Subcutaneous abdominal adipose tissue (tissue), 5 donors: ENCODE data around the gene TOR2A.

Experiments used
- H3K27ac ChIP-seq: one replicate; pipeline ENCODE4 v1.7.0; 2013; ENCODE audit warnings: low read depth, mild to moderate bottlenecking, inconsistent platforms, low read length, moderate library complexity
- H3K27me3 ChIP-seq, 5 donors: one replicate each; pipeline ENCODE4 v1.7.0; 2013; ENCODE audit warnings: low read length in 5 of 5, inconsistent platforms in 1 of 5; ENCODE audit not compliant: control insufficient read depth in 5 of 5, insufficient read depth in 4 of 5
- H3K36me3 ChIP-seq, 5 donors: one replicate each; pipeline ENCODE4 v1.7.0; 2013; ENCODE audit warnings: low read length in 5 of 5; ENCODE audit not compliant: control insufficient read depth in 5 of 5, insufficient read depth in 5 of 5
- H3K4me1 ChIP-seq, 5 donors: one replicate each; pipeline ENCODE4 v1.7.0; 2013; ENCODE audit warnings: low read length in 5 of 5, mild to moderate bottlenecking in 3 of 5, moderate library complexity in 1 of 5; ENCODE audit not compliant: control insufficient read depth in 5 of 5, insufficient read depth in 5 of 5
- H3K4me3 ChIP-seq, 5 donors: one replicate each; pipeline ENCODE4 v1.7.0; 2013; ENCODE audit warnings: low read length in 5 of 5, low read depth in 1 of 5
- H3K9ac ChIP-seq, 5 donors: one replicate each; pipeline ENCODE4 v1.7.0; 2013; ENCODE audit warnings: low read length in 5 of 5, mild to moderate bottlenecking in 4 of 5, moderate library complexity in 3 of 5
- H3K9me3 ChIP-seq, 5 donors: one replicate each; pipeline ENCODE4 v1.7.0; 2013; ENCODE audit warnings: low read length in 5 of 5; ENCODE audit not compliant: control insufficient read depth in 5 of 5
- donor health status: healthy.
- donor health status: healthy.
- donor health status: healthy.
- donor health status: healthy.
- donor health status: healthy.

Gene TOR2A

GRCh38 chr9:127722055-127722745 lies 12.9 kb downstream of the TOR2A start:
- Histone ChIP-seq H3K9ac (no peak overlapping the region), H3K36me3 (no peaks in the 10 kb centered on the region), H3K9me3 (no peaks in the 10 kb centered on the region), H3K4me3 (no peak overlapping the region), H3K27ac (no peak overlapping the region), H3K4me1 (peaks cover 0 to 22% (median 15%) of the 10 kb centered on the region in 5 donors), H3K27me3 (no peaks in the 10 kb centered on the region)

- Histone ChIP-seq H3K9ac (no peak overlapping the region), H3K27me3 (no peaks in the 10 kb centered on the region), H3K4me3 (no peak overlapping the region), H3K4me1 (peaks cover 0 to 22% (median 15%) of the 10 kb centered on the region in 5 donors), H3K36me3 (no peaks in the 10 kb centered on the region), H3K27ac (no peak overlapping the region), H3K9me3 (no peaks in the 10 kb centered on the region)
These were observed 13.7 kb downstream of the TOR2A start for GRCh38 chr9:127721391-127721821.

GRCh38 chr9:127720865-127721227 lies 14.2 kb downstream of the TOR2A start:
- no peak overlapping the region for H3K4me3 ChIP-seq
- H3K27ac ChIP-seq, result no peak overlapping the region
- peaks cover 0 to 27% (median 21%) of the 10 kb centered on the region in 5 donors for H3K4me1 ChIP-seq
- no peaks in the 10 kb centered on the region for H3K27me3 ChIP-seq
- H3K9me3 ChIP-seq, result no peaks in the 10 kb centered on the region
- no peak overlapping the region for H3K9ac ChIP-seq
- no peaks in the 10 kb centered on the region for H3K36me3 ChIP-seq

- Histone ChIP-seq H3K4me3 (no peak overlapping the region), H3K9me3 (no peaks in the 10 kb centered on the region), H3K36me3 (no peaks in the 10 kb centered on the region), H3K9ac (no peak overlapping the region), H3K27ac (no peak overlapping the region), H3K27me3 (no peaks in the 10 kb centered on the region), H3K4me1 (peaks cover 0 to 29% (median 22%) of the 10 kb centered on the region in 5 donors)
These were observed 14.8 kb downstream of the TOR2A start for GRCh38 chr9:127720031-127720864.

DNA sequence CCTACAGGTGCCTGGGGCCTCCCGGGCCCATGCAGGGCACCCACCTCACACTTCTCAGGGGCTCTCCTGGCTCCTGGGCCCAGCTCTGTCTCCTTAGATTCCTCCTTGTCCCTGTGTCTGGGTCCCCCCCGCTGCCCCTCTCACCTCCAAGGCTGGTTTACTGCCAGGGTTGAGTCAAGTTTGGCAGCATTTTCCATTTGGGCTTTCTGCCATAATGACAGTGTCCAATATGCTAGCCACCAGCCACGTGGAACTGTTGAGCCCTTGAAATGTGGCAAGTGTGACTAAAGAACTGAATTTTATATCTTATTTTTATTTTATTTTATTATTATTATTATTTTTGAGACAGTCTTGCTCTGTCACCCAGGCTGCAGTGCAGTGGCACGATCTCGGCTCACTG lies 17.3 kb downstream of the TOR2A start:
- Histone ChIP-seq H3K36me3 (no peaks in the 10 kb centered on the region), H3K27me3 (no peaks in the 10 kb centered on the region), H3K9me3 (no peaks in the 10 kb centered on the region), H3K4me3 (no peak overlapping the region), H3K4me1 (peaks cover 0 to 23% (median 17%) of the 10 kb centered on the region in 5 donors), H3K9ac (no peak overlapping the region), H3K27ac (no peak overlapping the region)

DNA sequence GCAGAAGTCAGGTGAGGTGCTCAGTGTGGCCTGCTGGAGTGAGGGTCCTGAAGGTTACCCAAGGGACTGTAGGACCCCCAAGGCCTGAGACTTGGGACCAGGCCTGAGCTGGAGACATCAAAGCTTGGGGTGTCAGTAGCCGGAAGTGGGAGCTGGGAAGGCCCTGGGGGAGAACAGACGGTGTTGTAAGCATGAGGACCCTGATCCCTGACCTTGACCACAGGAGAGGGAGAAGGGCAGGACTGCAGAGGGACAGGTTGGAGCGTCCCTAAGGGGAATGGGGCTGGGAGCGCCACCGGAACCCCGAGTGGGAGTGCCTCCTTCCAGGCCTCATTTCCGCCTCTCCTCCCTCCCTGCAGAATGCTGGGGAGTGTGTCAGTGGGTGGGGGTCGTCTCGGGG lies 18.7 kb downstream of the TOR2A start:
- peak overlapping the region in 3 of 5 donors; percentile 85 to 92 (median 88) for H3K4me3 ChIP-seq
- H3K27ac ChIP-seq, result peak overlapping the region; percentile 60

DNA sequence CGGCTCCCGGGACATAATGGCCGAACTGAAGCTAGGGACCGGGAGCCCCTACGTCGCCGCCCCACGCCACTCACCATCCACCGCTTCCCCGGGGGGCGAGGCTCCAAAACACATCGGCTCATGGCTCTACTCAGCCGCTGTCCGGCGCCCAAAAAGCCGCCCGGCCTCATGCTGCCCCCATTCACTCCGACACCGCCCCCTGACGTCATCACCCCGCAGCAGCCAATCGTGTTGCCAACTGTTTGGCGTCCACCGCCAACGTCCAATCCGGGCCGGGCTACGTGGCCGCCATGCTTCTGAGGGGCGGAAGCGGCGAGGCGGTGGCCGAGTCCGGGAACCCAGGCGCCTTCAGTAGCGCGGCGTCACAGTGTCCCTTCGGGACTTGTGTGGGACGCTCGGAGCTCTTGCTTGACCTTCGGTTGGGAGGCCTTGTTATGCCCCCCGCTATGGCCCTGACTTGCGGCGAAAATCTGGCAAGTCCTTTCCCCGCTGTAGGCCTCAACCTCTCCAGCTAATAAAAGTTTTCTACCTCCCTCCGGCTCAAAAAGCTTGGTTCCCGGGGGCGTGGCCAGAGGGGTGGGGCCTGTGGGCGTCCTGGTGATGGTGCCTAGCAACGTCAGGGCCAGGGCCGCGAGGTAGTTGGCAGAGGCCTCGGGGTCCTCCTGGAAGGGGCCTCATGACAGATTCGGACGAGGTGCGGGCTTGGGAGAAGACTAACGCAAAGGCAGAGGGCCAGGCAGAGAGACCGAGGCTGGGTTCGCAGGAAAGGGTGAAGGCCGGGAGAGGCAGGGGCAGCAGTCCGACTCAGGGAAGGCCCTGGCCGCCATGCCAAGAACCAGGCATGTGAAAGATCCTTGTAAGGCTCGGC lies 19.4 kb downstream of the TOR2A start, which contains the start of the genes PTRH1 and TTC16:
Gene PTRH1, minus strand, starts transcription at position 194 of the 868 bp plus-strand sequence. Its CDS starts 24 bp downstream, at position 170.
Gene TTC16, plus strand, starts transcription at position 610 of the 868 bp plus-strand sequence. Its CDS starts 67 bp downstream, at position 677.
- no peaks in the 10 kb centered on the region for H3K9me3 ChIP-seq
- H3K4me3 ChIP-seq, result peak within 1 kb of the TSS; percentile 83 to 92 (median 85)
- peaks cover 0 to 23% (median 17%) of the 10 kb centered on the region in 5 donors for H3K4me1 ChIP-seq
- H3K9ac ChIP-seq, result peak within 1 kb of the TSS in 4 of 5 donors; percentile 79 to 89 (median 86)
- H3K27me3 ChIP-seq, result no peaks in the 10 kb centered on the region
- peak within 1 kb of the TSS; percentile 60 for H3K27ac ChIP-seq
- no peaks in the 10 kb centered on the region for H3K36me3 ChIP-seq

More for the DNA sequence above, 18.7 kb downstream of the TOR2A start:
- no peaks in the 10 kb centered on the region for H3K27me3 ChIP-seq
- H3K36me3 ChIP-seq, result no peaks in the 10 kb centered on the region
- no peaks in the 10 kb centered on the region for H3K9me3 ChIP-seq
- peak overlapping the region in 4 of 5 donors; percentile 79 to 89 (median 86) for H3K9ac ChIP-seq
- H3K4me1 ChIP-seq, result peaks cover 0 to 23% (median 17%) of the 10 kb centered on the region in 5 donors

- Histone ChIP-seq H3K27me3 (no peaks in the 10 kb centered on the region), H3K27ac (peak overlapping the region; percentile 60), H3K4me1 (peaks cover 0 to 23% (median 17%) of the 10 kb centered on the region in 5 donors), H3K36me3 (no peaks in the 10 kb centered on the region), H3K9me3 (no peaks in the 10 kb centered on the region), H3K4me3 (peak overlapping the region; percentile 75 to 92 (median 85)), H3K9ac (peak overlapping the region in 4 of 5 donors; percentile 79 to 89 (median 86))
These were observed 20.1 kb downstream of the TOR2A start for GRCh38 chr9:127714951-127715469.

DNA sequence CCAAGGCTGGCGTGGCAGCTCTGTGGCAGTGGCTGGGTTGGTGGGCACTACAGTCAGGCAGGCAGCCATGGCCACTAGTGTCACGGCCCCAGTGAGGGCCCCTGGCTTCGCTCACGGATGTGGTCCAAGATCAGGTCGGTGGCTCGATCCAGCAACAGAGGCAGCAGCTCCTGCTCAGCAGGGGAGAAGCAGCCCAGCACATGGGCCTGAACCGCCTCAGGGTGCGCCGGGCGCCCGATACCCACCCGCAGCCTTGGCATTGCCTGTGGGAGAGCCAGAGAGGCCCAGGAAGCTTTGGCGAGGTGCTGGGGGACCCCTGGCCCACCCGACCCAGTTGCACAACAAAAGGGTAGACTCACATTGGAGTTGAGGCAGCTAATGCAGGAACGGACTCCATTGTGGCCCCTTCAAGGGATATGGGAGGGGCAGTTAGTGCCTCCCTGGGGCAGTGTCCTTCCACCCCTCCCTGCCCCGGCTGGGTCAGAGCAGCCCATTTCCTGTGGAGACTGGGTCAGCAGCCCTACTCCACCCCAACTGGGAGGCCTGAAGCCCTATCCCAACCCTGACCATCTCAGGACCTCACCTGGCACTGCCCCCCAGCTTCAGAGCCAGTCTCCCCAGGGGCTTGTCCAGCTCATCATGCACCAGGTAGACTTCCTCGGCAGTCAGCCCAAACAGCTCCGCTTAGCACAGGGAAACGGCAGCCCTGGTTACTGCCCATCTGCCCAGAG lies 20.9 kb downstream of the TOR2A start:
- H3K27me3 ChIP-seq, result no peaks in the 10 kb centered on the region
- H3K9ac ChIP-seq, result peak overlapping the region in 3 of 5 donors; percentile 25 to 64 (median 53)
- H3K9me3 ChIP-seq, result no peaks in the 10 kb centered on the region
- peaks cover 0 to 23% (median 17%) of the 10 kb centered on the region in 5 donors for H3K4me1 ChIP-seq
- no peak overlapping the region for H3K27ac ChIP-seq
- H3K36me3 ChIP-seq, result no peaks in the 10 kb centered on the region
- peak overlapping the region; percentile 31 to 92 (median 54) for H3K4me3 ChIP-seq
